NCI-H2081 treated with DMSO at 0.1 percent for 48 hours (cell line): Measurements from ENCODE around the gene NGDN.

ENCODE experiments used
- DNase-seq: peaks from one replicate; lab custom pipeline; 2025; lab: John Stamatoyannopoulos, UW

NGDN gene

GRCh38 chr14:23522643-23523198 lies 53.2 kb downstream of the NGDN start:
- no peak for DNase-seq

GRCh38 chr14:23523229-23524016 lies 53.9 kb downstream of the NGDN start:
- no peak for DNase-seq

GRCh38 chr14:23524954-23525353 lies 55.5 kb downstream of the NGDN start:
- DNase-seq, result no peak

- DNase-seq, result no peak
These were observed 56.1 kb downstream of the NGDN start for GRCh38 chr14:23525611-23526010.
